Neural progenitor cell (in vitro differentiated cells): ENCODE data around the gene STX1A. TPM values are rescaled to one million over a fixed set of nuclear protein-coding genes. Genes with fewer than 3 reads are reported as not detected.

Experiments
- DNase-seq: peaks from one replicate; pipeline ENCODE4 v3.0.0-alpha.2; 2016; ENCODE audit warnings: low spot score
- H2AFZ ChIP-seq: fragments of 200-600 bp; sonication (generic); replicated peaks from 2 replicates; pipeline ENCODE4 v1.6.1; 2016; ENCODE audit warnings: antibody characterized with exemption
- H3F3A ChIP-seq: fragments of 200-600 bp; sonication (generic); 2 replicates; pipeline ENCODE4 v1.6.1; 2016; ENCODE audit warnings: antibody characterized with exemption, low read depth
- H3K27ac ChIP-seq: fragments of 200-600 bp; sonication (generic); 2 replicates; pipeline ENCODE4 v1.5.1; 2016; ENCODE audit warnings: mild to moderate bottlenecking
- H3K27me3 ChIP-seq: fragments of 200-600 bp; sonication (generic); 2 replicates; pipeline ENCODE4 v1.6.1; 2016; ENCODE audit warnings: mild to moderate bottlenecking, moderate library complexity
- H3K36me3 ChIP-seq: fragments of 200-600 bp; sonication (generic); 2 replicates; pipeline ENCODE4 v1.5.1; 2016
- H3K4me1 ChIP-seq: fragments of 200-600 bp; sonication (generic); 2 replicates; pipeline ENCODE4 v1.6.1; 2016; ENCODE audit warnings: mixed run types
- H3K4me2 ChIP-seq: fragments of 200-600 bp; sonication (generic); 2 replicates; pipeline ENCODE4 v1.6.1; 2016
- H3K4me3 ChIP-seq: fragments of 200-600 bp; sonication (generic); 2 replicates; pipeline ENCODE4 v1.5.1; 2016
- H3K79me2 ChIP-seq: fragments of 200-600 bp; sonication (generic); 2 replicates; pipeline ENCODE4 v1.6.1; 2016; ENCODE audit warnings: low read depth
- H3K9ac ChIP-seq: fragments of 200-600 bp; sonication (generic); 2 replicates; pipeline ENCODE4 v1.6.1; 2016
- H3K9me3 ChIP-seq: fragments of 200-600 bp; sonication (generic); 2 replicates; pipeline ENCODE4 v1.5.1; 2016; ENCODE audit warnings: low read depth
- H4K20me1 ChIP-seq: fragments of 200-600 bp; sonication (generic); 2 replicates; pipeline ENCODE4 v1.6.1; 2016; ENCODE audit warnings: low read depth
- H3K27ac Mint-ChIP-seq: 3 replicates; pipeline ENCODE4 v1.8.0; 2021; ENCODE audit warnings: mixed read lengths
- H3K27me3 Mint-ChIP-seq: 2 replicates; pipeline ENCODE4 v1.8.0; 2022; ENCODE audit warnings: low read depth, mild to moderate bottlenecking, inconsistent platforms, moderate library complexity, mixed read lengths; ENCODE audit not compliant: insufficient read depth
- H3K36me3 Mint-ChIP-seq: 3 replicates; pipeline ENCODE4 v1.8.0; 2021; ENCODE audit warnings: mixed read lengths
- H3K4me1 Mint-ChIP-seq: 3 replicates; pipeline ENCODE4 v1.8.0; 2021; ENCODE audit warnings: mixed read lengths
- H3K4me3 Mint-ChIP-seq: 3 replicates; pipeline ENCODE4 v1.8.0; 2021; ENCODE audit warnings: mild to moderate bottlenecking, moderate library complexity, mixed read lengths
- H3K9me3 Mint-ChIP-seq: 3 replicates; pipeline ENCODE4 v1.8.0; 2020; ENCODE audit warnings: mixed read lengths
- CTCF ChIP-seq: fragments of 200-600 bp; sonication (generic); IDR thresholded peaks from 2 replicates; pipeline ENCODE4 v1.5.1; 2017; ENCODE audit warnings: antibody characterized with exemption, mild to moderate bottlenecking
- EZH2 ChIP-seq: fragments of 200-600 bp; sonication (generic); IDR thresholded peaks from 2 replicates; pipeline ENCODE4 v1.6.1; 2017; ENCODE audit warnings: antibody characterized with exemption, mild to moderate bottlenecking, moderate library complexity
- EZH2phosphoT487 ChIP-seq: fragments of 200-600 bp; sonication (generic); IDR thresholded peaks from 2 replicates; pipeline ENCODE4 v1.6.1; 2017; ENCODE audit warnings: antibody characterized with exemption
- total RNA-seq: library from RNA; depleted of rRNA; stranded (reverse); fragments of >200 nt; gene quantifications from 2 replicates; pipeline ENCODE4 v1.2.3, GENCODE V29; 2015; ENCODE audit warnings: low replicate concordance

Gene STX1A
- total RNA-seq, 1 donor from 2014 or later = 21.9 TPM

- H3K27ac ChIP-seq = no peak overlapping the region
- H3K27me3 ChIP-seq = no peaks in the 10 kb centered on the region
- no peaks in the 10 kb centered on the region for H3K36me3 ChIP-seq
- H3K4me1 ChIP-seq = no peaks in the 10 kb centered on the region
- H3K4me1 Mint-ChIP-seq = peaks cover 7% of the 10 kb centered on the region
- no peaks in the 10 kb centered on the region for H3K9me3 ChIP-seq
- H3K27me3 Mint-ChIP-seq = peaks cover 10% of the 10 kb centered on the region
- no peak overlapping the region for H3K27ac Mint-ChIP-seq
- no peak overlapping the region for H2AFZ ChIP-seq
- peaks cover 1% of the 10 kb centered on the region for H3K36me3 Mint-ChIP-seq
- H3K9me3 Mint-ChIP-seq = no peaks in the 10 kb centered on the region
- no peaks in the 10 kb centered on the region for H3K79me2 ChIP-seq
- H3K4me2 ChIP-seq = no peak overlapping the region
- H3F3A ChIP-seq = peaks cover 8% of the 10 kb centered on the region
- TF ChIP-seq EZH2phosphoT487 = no peak
- no peak for TF ChIP-seq EZH2
- no peak for TF ChIP-seq CTCF
- H3K4me3 Mint-ChIP-seq = no peak overlapping the region
- H4K20me1 ChIP-seq = no peaks in the 10 kb centered on the region
- H3K4me3 ChIP-seq = no peak overlapping the region
- DNase-seq = no peak
- H3K9ac ChIP-seq = no peak overlapping the region
Measured at GRCh38 chr7:73728551-73728950, 9.1 kb upstream of the STX1A start.

GRCh38 chr7:73727952-73728351 lies 8.5 kb upstream of the STX1A start:
- H3K36me3 Mint-ChIP-seq = peaks cover 1% of the 10 kb centered on the region
- TF ChIP-seq EZH2 (no peak), CTCF (no peak), EZH2phosphoT487 (no peak)
- Histone ChIP-seq H3K27me3 (no peaks in the 10 kb centered on the region), H3K79me2 (no peaks in the 10 kb centered on the region), H3K4me3 (no peak overlapping the region), H3K27ac (no peak overlapping the region), H3K9me3 (no peaks in the 10 kb centered on the region), H4K20me1 (no peaks in the 10 kb centered on the region), H3K9ac (no peak overlapping the region), H3K4me1 (no peaks in the 10 kb centered on the region), H3K36me3 (no peaks in the 10 kb centered on the region), H2AFZ (no peak overlapping the region), H3F3A (peaks cover 8% of the 10 kb centered on the region), H3K4me2 (no peak overlapping the region)
- no peak overlapping the region for H3K27ac Mint-ChIP-seq
- no peaks in the 10 kb centered on the region for H3K9me3 Mint-ChIP-seq
- DNase-seq = no peak
- H3K4me1 Mint-ChIP-seq = peaks cover 7% of the 10 kb centered on the region
- peaks cover 10% of the 10 kb centered on the region for H3K27me3 Mint-ChIP-seq
- no peak overlapping the region for H3K4me3 Mint-ChIP-seq

- H3K27ac ChIP-seq = no peak overlapping the region
- peaks cover 8% of the 10 kb centered on the region for H3F3A ChIP-seq
- H3K4me1 Mint-ChIP-seq = peaks cover 7% of the 10 kb centered on the region
- TF ChIP-seq EZH2 = no peak
- no peaks in the 10 kb centered on the region for H4K20me1 ChIP-seq
- no peak overlapping the region for H3K27ac Mint-ChIP-seq
- H3K4me2 ChIP-seq = no peak overlapping the region
- no peak overlapping the region for H3K4me3 Mint-ChIP-seq
- H3K4me1 ChIP-seq = no peaks in the 10 kb centered on the region
- H3K36me3 Mint-ChIP-seq = no peaks in the 10 kb centered on the region
- no peaks in the 10 kb centered on the region for H3K9me3 ChIP-seq
- peaks cover 17% of the 10 kb centered on the region for H3K27me3 Mint-ChIP-seq
- H2AFZ ChIP-seq = no peak overlapping the region
- no peaks in the 10 kb centered on the region for H3K79me2 ChIP-seq
- no peaks in the 10 kb centered on the region for H3K36me3 ChIP-seq
- H3K4me3 ChIP-seq = no peak overlapping the region
- no peak overlapping the region for H3K9ac ChIP-seq
- no peak for DNase-seq
- peaks cover 4% of the 10 kb centered on the region for H3K27me3 ChIP-seq
- no peaks in the 10 kb centered on the region for H3K9me3 Mint-ChIP-seq
Measured at GRCh38 chr7:73726083-73726466, 6.6 kb upstream of the STX1A start.

- Mint-ChIP-seq H3K4me3 (no peak overlapping the region), H3K27me3 (peaks cover 24% of the 10 kb centered on the region), H3K27ac (no peak overlapping the region), H3K4me1 (peaks cover 7% of the 10 kb centered on the region), H3K9me3 (no peaks in the 10 kb centered on the region), H3K36me3 (no peaks in the 10 kb centered on the region)
- H3K27me3 ChIP-seq = peaks cover 23% of the 10 kb centered on the region
- no peak overlapping the region for H3K4me2 ChIP-seq
- TF ChIP-seq EZH2 (no peak), CTCF (no peak), EZH2phosphoT487 (no peak)
- peaks cover 3% of the 10 kb centered on the region for H4K20me1 ChIP-seq
- H2AFZ ChIP-seq = no peak overlapping the region
- H3K9me3 ChIP-seq = no peaks in the 10 kb centered on the region
- H3K27ac ChIP-seq = no peak overlapping the region
- peaks cover 2% of the 10 kb centered on the region for H3K79me2 ChIP-seq
- H3K36me3 ChIP-seq = no peaks in the 10 kb centered on the region
- no peak for DNase-seq
- H3K9ac ChIP-seq = no peak overlapping the region
- H3K4me3 ChIP-seq = no peak overlapping the region
- no peaks in the 10 kb centered on the region for H3K4me1 ChIP-seq
- no peaks in the 10 kb centered on the region for H3F3A ChIP-seq
Measured at GRCh38 chr7:73723813-73724212, 4.3 kb upstream of the STX1A start.
